CD14-positive monocyte (primary cell): Measurements from ENCODE around the gene TSPEAR. TPM values are rescaled to one million over a fixed set of nuclear protein-coding genes. Genes with fewer than 3 reads are reported as not detected.
"Not testable (repeated sequence)": the region's sequence is repeated elsewhere in the genome, so short reads cannot be mapped to it uniquely, and the experiment has no call there.

ENCODE experiments used
- DNase-seq, 3 donors: peaks; one replicate each; pipeline ENCODE4 v3.0.0-alpha.2; 2011 to 2022
- H2AFZ ChIP-seq: 2 replicates; pipeline ENCODE4 v1.6.0; 2012; ENCODE audit warnings: mild to moderate bottlenecking, low read depth, low read length, inconsistent platforms; ENCODE audit not compliant: insufficient read depth, poor library complexity, severe bottlenecking
- H3K27ac ChIP-seq, 2 donors: 1 replicate in 1 of 2; 2 replicates in 1 of 2; pipeline ENCODE4 v1.5.1; 2012 to 2013; ENCODE audit warnings: low read length in 2 of 2, control low read depth in 1 of 2, inconsistent platforms in 1 of 2, low read depth in 1 of 2, mild to moderate bottlenecking in 1 of 2
- H3K27me3 ChIP-seq, 2 donors: one replicate each; pipeline versions ENCODE4 v1.6.0 to v1.6.1; 2011 to 2013; ENCODE audit warnings: low read length in 2 of 2; ENCODE audit not compliant: control insufficient read depth in 2 of 2, insufficient read depth in 2 of 2
- H3K36me3 ChIP-seq, 2 donors: replicated peaks in 1 of 2; 1 replicate in 1 of 2; 2 replicates in 1 of 2; pipeline versions ENCODE4 v1.5.1 to v1.6.1; 2012 to 2013; ENCODE audit warnings: low read length in 2 of 2, control low read depth in 1 of 2, inconsistent platforms in 1 of 2, mild to moderate bottlenecking in 1 of 2; ENCODE audit not compliant: insufficient read depth in 2 of 2, control insufficient read depth in 1 of 2
- H3K4me1 ChIP-seq, 2 donors: 1 replicate in 1 of 2; 2 replicates in 1 of 2; pipeline versions ENCODE4 v1.5.1 to v1.6.1; 2012 to 2013; ENCODE audit warnings: low read length in 2 of 2, control low read depth in 1 of 2, inconsistent platforms in 1 of 2, mild to moderate bottlenecking in 1 of 2, moderate library complexity in 1 of 2; ENCODE audit not compliant: insufficient read depth in 2 of 2, control insufficient read depth in 1 of 2
- H3K4me2 ChIP-seq: replicated peaks from 2 replicates; pipeline ENCODE3; 2012; ENCODE audit warnings: low read length, moderate library complexity, mild to moderate bottlenecking; ENCODE audit not compliant: poor library complexity, severe bottlenecking; ENCODE audit errors: extremely low read depth
- H3K4me3 ChIP-seq, 3 experiments: fragments of 200-600 bp in 1 of 3; sonication (generic) in 1 of 3; replicated peaks in 1 of 3; 1 replicate in 2 of 3; 2 replicates in 1 of 3; pipeline ENCODE4 v1.5.1; 2011 to 2013; ENCODE audit warnings: low read length in 3 of 3, mild to moderate bottlenecking in 3 of 3, control low read depth in 2 of 3, low read depth in 2 of 3, inconsistent platforms in 1 of 3, moderate library complexity in 1 of 3
- H3K79me2 ChIP-seq: 2 replicates; pipeline ENCODE4 v1.6.0; 2012; ENCODE audit warnings: mild to moderate bottlenecking, control low read depth, inconsistent platforms, low read length, moderate library complexity; ENCODE audit not compliant: insufficient read depth
- H3K9ac ChIP-seq: 2 replicates; pipeline ENCODE4 v1.6.0; 2017; ENCODE audit warnings: low read length, mild to moderate bottlenecking; ENCODE audit not compliant: insufficient read depth, poor library complexity, severe bottlenecking
- H3K9me3 ChIP-seq, 2 donors: replicated peaks in 1 of 2; 1 replicate in 1 of 2; 2 replicates in 1 of 2; pipeline versions ENCODE4 v1.5.1 to v1.6.1; 2012 to 2013; ENCODE audit warnings: low read length in 2 of 2, control low read depth in 1 of 2; ENCODE audit not compliant: control insufficient read depth in 1 of 2, insufficient read depth in 1 of 2
- H4K20me1 ChIP-seq: 2 replicates; pipeline ENCODE4 v1.6.0; 2012; ENCODE audit warnings: mild to moderate bottlenecking, low read length, control low read depth, moderate library complexity; ENCODE audit not compliant: insufficient read depth
- H3K27ac Mint-ChIP-seq, 7 donors: one replicate each; pipeline ENCODE4 v1.8.0; 2020; ENCODE audit warnings: mild to moderate bottlenecking in 7 of 7, mixed read lengths in 7 of 7, moderate library complexity in 6 of 7, inconsistent platforms in 2 of 7
- H3K27me3 Mint-ChIP-seq, 3 donors: one replicate each; pipeline ENCODE4 v1.8.0; 2021 to 2022; ENCODE audit warnings: low read depth in 3 of 3, mild to moderate bottlenecking in 3 of 3, mixed read lengths in 3 of 3, moderate library complexity in 3 of 3, inconsistent platforms in 1 of 3
- H3K36me3 Mint-ChIP-seq, 2 donors: one replicate each; pipeline ENCODE4 v1.8.0; 2020; ENCODE audit warnings: mixed read lengths in 2 of 2, inconsistent platforms in 1 of 2, mild to moderate bottlenecking in 1 of 2
- H3K4me1 Mint-ChIP-seq: one replicate; pipeline ENCODE4 v1.8.0; 2020; ENCODE audit warnings: mild to moderate bottlenecking, mixed read lengths
- H3K4me3 Mint-ChIP-seq, 2 donors: one replicate each; pipeline ENCODE4 v1.8.0; 2020; ENCODE audit warnings: mild to moderate bottlenecking in 2 of 2, mixed read lengths in 2 of 2, moderate library complexity in 1 of 2
- H3K9me3 Mint-ChIP-seq, 7 donors: one replicate each; pipeline ENCODE4 v1.8.0; 2020 to 2022; ENCODE audit warnings: mixed read lengths in 7 of 7, mild to moderate bottlenecking in 6 of 7, moderate library complexity in 6 of 7, inconsistent platforms in 2 of 7
- CTCF ChIP-seq: fragments of 200-600 bp; IDR thresholded peaks from one replicate; pipeline ENCODE4 v1.8.0; 2022; ENCODE audit warnings: antibody characterized with exemption, mild to moderate bottlenecking
- WGBS: methylation state at CpG from one replicate; pipeline ENCODE4 v1.1.5; 2013; ENCODE audit warnings: missing lambda C conversion rate; ENCODE audit not compliant: insufficient coverage; 5-methylcytosine and 5-hydroxymethylcytosine counted together
- intact Hi-C, 2 donors: fragments of 100-400 bp; cut with micrococcal nuclease; formaldehyde crosslinking; loops; one replicate each; pipeline versions ENCODE4 v1.15.0 to v1.15.1; 2023
- polyA plus RNA-seq, 3 donors: library from polyadenylated mRNA; depleted of rRNA in 1 of 3; unstranded in 2 of 3; stranded (reverse) in 1 of 3; fragments of 300-500 nt in 2 of 3; fragments of >200 nt in 1 of 3; fragmentation: Illumina TruSeq in 2 of 3; gene quantifications; 1 replicate in 2 of 3; 2 replicates in 1 of 3; pipeline ENCODE4 v1.2.3, GENCODE V29; 2012 to 2021

The TSPEAR gene
- polyA plus RNA-seq, 3 donors = not detected

GRCh38 chr21:44505673-44506278 is 205.6 kb downstream of the TSPEAR start:
- Histone ChIP-seq H3K4me3 (no peak overlapping the region), H3K9me3 (peaks cover 0 to 5% of the 10 kb centered on the region in 2 donors), H3K27ac (no peak overlapping the region), H3K4me2 (no peak overlapping the region), H3K79me2 (no peaks in the 10 kb centered on the region), H4K20me1 (no peaks in the 10 kb centered on the region), H3K4me1 (peaks cover 9 to 21% of the 10 kb centered on the region in 2 donors), H3K36me3 (no peaks in the 10 kb centered on the region), H3K27me3 (peaks cover 0 to 3% of the 10 kb centered on the region in 2 donors), H2AFZ (no peak overlapping the region), H3K9ac (no peak overlapping the region)
- no peaks in the 10 kb centered on the region for H3K36me3 Mint-ChIP-seq
- no peak overlapping the region for H3K4me3 Mint-ChIP-seq
- peaks cover 4 to 17% (median 8%) of the 10 kb centered on the region in 3 donors for H3K27me3 Mint-ChIP-seq
- peak overlapping the region in 1 of 7 donors; percentile 77 for H3K27ac Mint-ChIP-seq
- intact Hi-C loops = loop anchor here in 1 of 2 donors (5.0 kb wide), 1 partner anchor 287 kb away; no protein-coding TSS in a partner anchor
- peaks cover 6% of the 10 kb centered on the region for H3K4me1 Mint-ChIP-seq
- WGBS = 94% methylated on average over 16 of the region's 16 CpGs
- no peak for TF ChIP-seq CTCF
- H3K9me3 Mint-ChIP-seq = peaks cover 0 to 12% (median 5%) of the 10 kb centered on the region in 7 donors
- no peak for DNase-seq

GRCh38 chr21:44503901-44504399 is 207.4 kb downstream of the TSPEAR start:
- H3K9ac ChIP-seq = no peak overlapping the region
- DNase-seq = peak; percentile 44 to 62 (median 44)
- H3K4me3 Mint-ChIP-seq = no peak overlapping the region
- peaks cover 6% of the 10 kb centered on the region for H3K4me1 Mint-ChIP-seq
- intact Hi-C loops = no loop called here
- H3K36me3 ChIP-seq = no peaks in the 10 kb centered on the region
- H4K20me1 ChIP-seq = no peaks in the 10 kb centered on the region
- no peak overlapping the region for H3K4me3 ChIP-seq
- H3K27me3 ChIP-seq = no peaks in the 10 kb centered on the region
- no peak overlapping the region for H2AFZ ChIP-seq
- H3K9me3 Mint-ChIP-seq = peaks cover 0 to 12% (median 5%) of the 10 kb centered on the region in 7 donors
- no peak overlapping the region for H3K4me2 ChIP-seq
- H3K27me3 Mint-ChIP-seq = peaks cover 7 to 15% (median 9%) of the 10 kb centered on the region in 3 donors
- peaks cover 0 to 5% of the 10 kb centered on the region in 2 donors for H3K9me3 ChIP-seq
- no peaks in the 10 kb centered on the region for H3K36me3 Mint-ChIP-seq
- no peaks in the 10 kb centered on the region for H3K79me2 ChIP-seq
- H3K27ac Mint-ChIP-seq = peak overlapping the region in 5 of 7 donors; percentile 37 to 81 (median 61)
- H3K4me1 ChIP-seq = peaks cover 9 to 13% of the 10 kb centered on the region in 2 donors
- WGBS = 2% methylated on average over 19 of the region's 20 CpGs
- TF ChIP-seq CTCF = no peak
- H3K27ac ChIP-seq = peak overlapping the region; percentile 26 to 66

GRCh38 chr21:44503006-44503889 is 208.1 kb downstream of the TSPEAR start:
- H3K36me3 Mint-ChIP-seq, H3K36me3 ChIP-seq, H2AFZ ChIP-seq, H3K4me1 Mint-ChIP-seq, H3K4me3 ChIP-seq, H4K20me1 ChIP-seq, H3K79me2 ChIP-seq, H3K4me3 Mint-ChIP-seq, DNase-seq, H3K4me2 ChIP-seq, H3K9me3 ChIP-seq, intact Hi-C loops, H3K27me3 ChIP-seq, H3K9ac ChIP-seq: not testable (repeated sequence)
- Mint-ChIP-seq H3K27ac (peak overlapping the region in 3 of 7 donors; percentile 37 to 81 (median 61)), H3K9me3 (peaks cover 0 to 12% (median 5%) of the 10 kb centered on the region in 7 donors), H3K27me3 (peaks cover 7 to 13% (median 7%) of the 10 kb centered on the region in 3 donors)
- Histone ChIP-seq H3K27ac (peak overlapping the region; percentile 26 to 66), H3K4me1 (peaks cover 9 to 13% of the 10 kb centered on the region in 2 donors)
- WGBS = 52% methylated on average over 26 of the region's 44 CpGs
